ENCODE measurements around the gene CDC26.
A peak's percentile ranks its signal among the peaks of the same experiment; 100 is the strongest.
"Not testable (repeated sequence)": the region's sequence is repeated elsewhere in the genome, so short reads cannot be mapped to it uniquely, and the experiment has no call there.

CDC26 gene

DNA sequence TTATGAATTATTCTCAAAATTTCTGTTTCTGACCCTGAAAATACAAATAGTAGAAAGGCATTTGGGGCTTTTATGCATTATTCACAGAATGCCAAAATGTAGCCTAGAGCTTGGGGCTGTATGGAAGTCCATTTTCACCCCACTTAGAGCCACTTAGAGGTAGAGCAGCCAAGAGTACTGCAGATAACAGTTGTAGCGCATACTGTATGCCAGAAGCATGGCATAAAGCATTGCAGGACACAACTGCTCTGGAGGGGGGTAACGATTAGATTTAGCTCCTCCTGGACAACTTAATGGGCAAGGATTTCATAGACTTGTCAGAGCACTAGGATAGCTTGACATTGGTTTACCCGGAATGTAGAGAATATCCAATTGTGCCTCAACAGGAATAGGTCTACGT is 38.3 kb downstream of the CDC26 start:
- no peak for DNase-seq (ENCODE audit: low read depth)
- no peak overlapping the region for H3K4me3 ChIP-seq (ENCODE audit: control insufficient read depth, low read depth, low read length)
- TF ChIP-seq, protein P1, sequence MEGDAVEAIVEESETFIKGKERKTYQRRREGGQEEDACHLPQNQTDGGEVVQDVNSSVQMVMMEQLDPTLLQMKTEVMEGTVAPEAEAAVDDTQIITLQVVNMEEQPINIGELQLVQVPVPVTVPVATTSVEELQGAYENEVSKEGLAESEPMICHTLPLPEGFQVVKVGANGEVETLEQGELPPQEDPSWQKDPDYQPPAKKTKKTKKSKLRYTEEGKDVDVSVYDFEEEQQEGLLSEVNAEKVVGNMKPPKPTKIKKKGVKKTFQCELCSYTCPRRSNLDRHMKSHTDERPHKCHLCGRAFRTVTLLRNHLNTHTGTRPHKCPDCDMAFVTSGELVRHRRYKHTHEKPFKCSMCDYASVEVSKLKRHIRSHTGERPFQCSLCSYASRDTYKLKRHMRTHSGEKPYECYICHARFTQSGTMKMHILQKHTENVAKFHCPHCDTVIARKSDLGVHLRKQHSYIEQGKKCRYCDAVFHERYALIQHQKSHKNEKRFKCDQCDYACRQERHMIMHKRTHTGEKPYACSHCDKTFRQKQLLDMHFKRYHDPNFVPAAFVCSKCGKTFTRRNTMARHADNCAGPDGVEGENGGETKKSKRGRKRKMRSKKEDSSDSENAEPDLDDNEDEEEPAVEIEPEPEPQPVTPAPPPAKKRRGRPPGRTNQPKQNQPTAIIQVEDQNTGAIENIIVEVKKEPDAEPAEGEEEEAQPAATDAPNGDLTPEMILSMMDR (conservative IDR thresholded peaks at IDR 0.05; ENCODE audit: control insufficient read depth, insufficient read depth, low read depth, low read length), result no peak

DNA sequence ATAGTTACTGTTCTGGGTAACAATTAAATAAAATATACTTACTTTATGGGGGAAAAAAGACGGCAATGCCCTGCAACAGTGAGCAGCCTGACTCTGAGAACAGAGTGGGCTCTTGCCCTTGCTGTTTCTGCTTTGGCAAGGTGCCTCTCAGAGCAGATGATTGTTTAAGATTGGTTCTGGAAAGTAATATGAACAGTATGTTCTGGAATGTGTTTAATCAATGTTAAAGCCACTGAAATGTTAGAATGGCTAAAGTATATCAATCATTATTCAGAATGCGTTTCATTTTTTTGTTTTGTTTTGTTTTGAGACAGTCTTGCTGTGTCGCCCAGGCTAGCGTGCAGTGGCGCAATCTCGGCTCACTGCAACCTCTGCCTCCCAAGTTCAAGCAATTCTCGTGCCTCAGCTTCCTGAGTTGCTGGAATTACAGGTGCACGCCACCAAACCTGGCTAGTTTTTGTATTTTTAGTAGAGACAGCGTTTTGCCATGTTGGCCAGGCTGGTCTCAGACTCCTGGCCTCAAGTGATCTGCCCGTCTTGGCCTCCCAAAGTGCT is 39.6 kb downstream of the CDC26 start:
- H3K4me3 ChIP-seq (ENCODE audit: control insufficient read depth, low read depth, low read length); DNase-seq (ENCODE audit: low read depth): not testable (repeated sequence)

GRCh38 chr9:113231701-113232100 is 43.7 kb downstream of the CDC26 start:
- no peak overlapping the region for H3K4me3 ChIP-seq (ENCODE audit: control insufficient read depth, low read depth, low read length)
- TF ChIP-seq, protein P1 (conservative IDR thresholded peaks at IDR 0.05; ENCODE audit: control insufficient read depth, insufficient read depth, low read depth, low read length), result no peak
- DNase-seq (ENCODE audit: low read depth), result no peak

GRCh38 chr9:113228130-113228665 is 47.2 kb downstream of the CDC26 start:
- H3K4me3 ChIP-seq (ENCODE audit: control insufficient read depth, low read depth, low read length), result no peak overlapping the region
- DNase-seq (ENCODE audit: low read depth), result no peak
- TF ChIP-seq, protein P1 (conservative IDR thresholded peaks at IDR 0.05; ENCODE audit: control insufficient read depth, insufficient read depth, low read depth, low read length), result no peak

DNA sequence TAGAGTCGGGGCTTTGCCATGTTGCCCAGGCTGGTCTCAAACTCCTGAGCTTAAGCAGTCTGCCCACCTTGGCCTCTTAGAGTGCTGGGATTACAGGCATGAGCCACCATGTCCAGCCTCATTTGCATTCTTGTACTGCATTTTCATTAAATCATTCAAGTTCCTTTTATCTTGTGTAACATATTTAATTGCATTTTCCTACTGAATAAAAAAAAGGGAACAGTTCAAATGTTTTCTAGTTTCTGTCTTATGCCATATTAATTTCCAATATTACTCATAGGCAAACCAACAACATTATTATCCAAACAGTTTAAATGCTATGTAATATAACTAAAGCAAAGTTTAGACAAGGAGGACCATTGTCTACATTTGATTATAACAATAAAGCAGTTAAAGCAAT is 47.9 kb downstream of the CDC26 start:
- no peak overlapping the region for H3K4me3 ChIP-seq (ENCODE audit: control insufficient read depth, low read depth, low read length)
- TF ChIP-seq, protein P1 (conservative IDR thresholded peaks at IDR 0.05; ENCODE audit: control insufficient read depth, insufficient read depth, low read depth, low read length), result no peak
- DNase-seq (ENCODE audit: low read depth), result no peak

DNA sequence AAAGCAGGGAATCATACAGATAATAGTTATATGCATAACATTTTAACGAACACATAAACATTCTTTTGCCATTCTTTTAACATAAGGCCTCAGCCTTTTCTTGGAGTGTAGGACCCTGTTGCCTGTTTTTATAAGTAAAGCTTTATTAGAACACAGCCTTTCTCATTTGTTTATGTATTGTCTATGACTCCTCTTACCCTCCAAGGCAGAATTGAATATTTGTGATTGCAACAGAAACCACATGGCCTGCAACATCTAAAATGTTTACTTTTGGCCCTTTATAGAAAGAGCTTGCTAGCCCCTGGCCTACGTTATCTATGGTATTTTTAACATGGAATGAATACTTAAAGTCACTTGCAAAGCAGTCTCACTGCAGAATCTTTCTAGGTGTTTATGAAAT is 51.4 kb downstream of the CDC26 start:
- TF ChIP-seq, protein P1 (conservative IDR thresholded peaks at IDR 0.05; ENCODE audit: control insufficient read depth, insufficient read depth, low read depth, low read length), result no peak
- peak; percentile 67 for DNase-seq (ENCODE audit: low read depth)
- no peak overlapping the region for H3K4me3 ChIP-seq (ENCODE audit: control insufficient read depth, low read depth, low read length)

DNA sequence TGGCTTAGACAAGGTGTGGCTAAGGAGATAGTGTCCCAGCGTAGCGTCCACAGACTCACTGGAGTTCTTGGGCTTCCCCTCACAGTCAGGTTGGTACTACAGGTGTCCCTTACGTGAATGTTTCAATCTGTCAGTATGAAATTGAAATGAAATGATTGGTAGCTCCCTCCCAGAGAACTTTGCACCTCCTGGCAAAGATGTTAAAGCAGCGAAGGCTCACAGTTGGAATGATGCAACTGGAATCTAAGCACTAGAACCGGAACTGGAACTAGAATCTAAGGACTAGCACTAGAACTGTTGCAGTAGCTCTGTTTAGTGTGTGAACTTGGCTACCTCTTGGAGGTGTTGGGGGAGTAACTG is 52.9 kb downstream of the CDC26 start:
- TF ChIP-seq, protein P1 (conservative IDR thresholded peaks at IDR 0.05; ENCODE audit: control insufficient read depth, insufficient read depth, low read depth, low read length), result no peak
- peak; percentile 40 for DNase-seq (ENCODE audit: low read depth)
- H3K4me3 ChIP-seq (ENCODE audit: control insufficient read depth, low read depth, low read length), result peak overlapping the region; percentile 80
